ENCODE data around the gene C19orf12. TPM values are rescaled to one million over a fixed set of nuclear protein-coding genes. Genes with fewer than 3 reads are reported as not detected.

Gene C19orf12
- total RNA-seq, 1 donor from 2014 or later: 21.6 TPM

DNA sequence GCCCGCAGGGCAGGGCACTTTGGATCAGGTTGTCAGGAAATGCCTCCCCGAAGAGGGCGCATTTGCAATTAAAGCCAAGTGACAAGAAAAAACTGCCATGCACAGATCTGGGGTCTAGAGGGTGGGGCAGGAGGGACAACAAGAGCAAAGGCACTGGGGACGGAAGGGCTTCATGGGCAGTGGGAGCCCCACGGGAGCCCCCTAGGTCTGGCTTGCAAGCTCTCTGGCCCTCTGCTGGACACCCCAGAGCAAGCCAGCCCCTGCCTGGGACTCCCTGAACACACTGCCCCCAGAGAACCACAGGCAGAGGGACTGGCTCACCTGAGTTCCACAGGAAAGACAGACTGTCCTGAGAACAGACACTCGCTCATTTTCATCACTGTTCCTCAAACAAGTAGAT, 30.2 kb upstream of the C19orf12 start:
- no peak for ATAC-seq (ENCODE audit: low read depth)
- CTCF ChIA-PET: interaction anchor here (0.6 kb wide), 1 partner anchor 123 kb away, joined by 3 read pairs; no protein-coding TSS in a partner anchor
- no peak overlapping the region for H3K4me3 Mint-ChIP-seq
- DNase-seq: no peak
- H3K9me3 Mint-ChIP-seq: no peaks in the 10 kb centered on the region
- TF ChIP-seq, protein P1, sequence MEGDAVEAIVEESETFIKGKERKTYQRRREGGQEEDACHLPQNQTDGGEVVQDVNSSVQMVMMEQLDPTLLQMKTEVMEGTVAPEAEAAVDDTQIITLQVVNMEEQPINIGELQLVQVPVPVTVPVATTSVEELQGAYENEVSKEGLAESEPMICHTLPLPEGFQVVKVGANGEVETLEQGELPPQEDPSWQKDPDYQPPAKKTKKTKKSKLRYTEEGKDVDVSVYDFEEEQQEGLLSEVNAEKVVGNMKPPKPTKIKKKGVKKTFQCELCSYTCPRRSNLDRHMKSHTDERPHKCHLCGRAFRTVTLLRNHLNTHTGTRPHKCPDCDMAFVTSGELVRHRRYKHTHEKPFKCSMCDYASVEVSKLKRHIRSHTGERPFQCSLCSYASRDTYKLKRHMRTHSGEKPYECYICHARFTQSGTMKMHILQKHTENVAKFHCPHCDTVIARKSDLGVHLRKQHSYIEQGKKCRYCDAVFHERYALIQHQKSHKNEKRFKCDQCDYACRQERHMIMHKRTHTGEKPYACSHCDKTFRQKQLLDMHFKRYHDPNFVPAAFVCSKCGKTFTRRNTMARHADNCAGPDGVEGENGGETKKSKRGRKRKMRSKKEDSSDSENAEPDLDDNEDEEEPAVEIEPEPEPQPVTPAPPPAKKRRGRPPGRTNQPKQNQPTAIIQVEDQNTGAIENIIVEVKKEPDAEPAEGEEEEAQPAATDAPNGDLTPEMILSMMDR (IDR thresholded peaks at IDR 0.05): no peak
- H3K27me3 Mint-ChIP-seq: peaks cover 6% of the 10 kb centered on the region
- POLR2A ChIA-PET: no interaction called here
- no peak overlapping the region for H3K27ac Mint-ChIP-seq
- H3K4me1 Mint-ChIP-seq: no peaks in the 10 kb centered on the region
- intact Hi-C loops (cut with micrococcal nuclease): no loop called here
- H3K36me3 Mint-ChIP-seq (ENCODE audit: low read depth): no peaks in the 10 kb centered on the region

DNA sequence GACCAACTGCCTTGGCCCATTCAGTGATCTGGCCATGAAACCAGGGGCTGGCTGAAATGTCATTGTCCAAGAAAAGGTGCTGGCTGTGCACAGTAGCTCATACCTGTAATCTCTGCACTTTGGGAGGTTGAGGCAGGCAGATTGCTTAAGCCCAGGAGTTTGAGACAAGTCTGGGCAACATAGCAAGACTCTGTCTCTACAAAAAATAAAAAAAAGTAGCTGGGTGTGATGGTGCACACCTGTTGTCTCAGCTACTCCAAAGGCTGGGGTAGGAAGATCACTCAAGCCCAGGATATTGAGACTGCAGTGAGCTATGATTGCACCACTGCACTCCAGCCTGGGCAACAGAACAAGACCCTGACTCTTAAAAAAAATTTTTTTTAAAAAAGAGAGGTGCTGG, 28.6 kb upstream of the C19orf12 start:
- ChIA-PET POLR2A (no interaction called here), CTCF (interaction anchor here (1.4 kb wide), 1 partner anchor 13 kb away, joined by 6 read pairs; no protein-coding TSS in a partner anchor)
- Mint-ChIP-seq H3K4me3 (no peak overlapping the region), H3K4me1 (no peaks in the 10 kb centered on the region), H3K9me3 (no peaks in the 10 kb centered on the region), H3K27me3 (peaks cover 5% of the 10 kb centered on the region), H3K36me3 (ENCODE audit: low read depth) (no peaks in the 10 kb centered on the region), H3K27ac (no peak overlapping the region)
- ATAC-seq (ENCODE audit: low read depth) (no peak), DNase-seq (no peak)
- intact Hi-C loops (cut with micrococcal nuclease): no loop called here
- TF ChIP-seq, protein P1 (IDR thresholded peaks at IDR 0.05): no peak

DNA sequence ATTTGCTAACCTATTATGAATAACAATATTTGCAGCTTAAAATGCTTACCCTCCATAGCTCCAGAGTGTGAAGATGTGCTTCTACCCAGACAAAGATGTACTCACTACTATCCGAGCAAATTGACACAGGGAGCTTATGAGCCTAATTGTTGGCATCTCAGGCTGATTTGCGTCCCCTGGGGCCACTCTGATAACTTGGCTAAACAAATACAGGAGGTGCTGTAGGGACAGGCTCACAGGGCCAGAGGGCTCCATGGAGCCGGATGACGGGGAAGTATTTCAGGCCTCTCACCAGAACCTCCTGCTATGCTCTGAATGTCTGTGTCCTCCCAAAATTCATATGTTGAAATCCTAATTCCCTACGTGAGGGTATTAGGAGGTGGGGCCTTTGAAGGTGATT, 26.7 kb upstream of the C19orf12 start:
- no peak for ATAC-seq (ENCODE audit: low read depth)
- Mint-ChIP-seq H3K4me3 (no peak overlapping the region), H3K9me3 (no peaks in the 10 kb centered on the region), H3K36me3 (ENCODE audit: low read depth) (no peaks in the 10 kb centered on the region), H3K27me3 (peaks cover 10% of the 10 kb centered on the region), H3K4me1 (no peaks in the 10 kb centered on the region), H3K27ac (no peak overlapping the region)
- TF ChIP-seq, protein P1 (IDR thresholded peaks at IDR 0.05): no peak
- CTCF ChIA-PET: interaction anchor here (1.5 kb wide), 1 partner anchor 11 kb away, joined by 3 read pairs; no protein-coding TSS in a partner anchor
- intact Hi-C loops (cut with micrococcal nuclease): no loop called here
- no peak for DNase-seq
- POLR2A ChIA-PET: no interaction called here

DNA sequence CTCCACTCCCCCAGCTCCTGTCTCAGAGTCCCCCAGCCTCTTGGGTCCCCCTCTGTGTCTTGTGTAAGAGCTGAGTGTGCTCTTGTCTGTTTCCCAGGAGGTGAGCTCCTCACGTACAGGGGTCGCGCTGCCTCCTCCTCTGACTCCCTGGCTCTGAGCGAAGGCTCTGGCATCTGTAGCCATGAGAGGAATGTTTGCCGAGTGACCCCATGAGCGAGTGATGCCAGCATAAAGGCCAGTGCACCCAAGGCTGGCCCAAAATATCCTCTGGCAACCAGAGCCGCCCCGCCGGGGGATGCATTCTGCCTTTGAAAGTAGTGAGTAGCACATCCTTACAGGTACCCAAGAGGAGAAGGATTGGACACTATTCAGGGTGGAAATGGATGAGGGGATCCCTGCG, 26.2 kb upstream of the C19orf12 start:
- DNase-seq (no peak), ATAC-seq (ENCODE audit: low read depth) (no peak)
- Mint-ChIP-seq H3K4me3 (no peak overlapping the region), H3K4me1 (no peaks in the 10 kb centered on the region), H3K27me3 (peaks cover 10% of the 10 kb centered on the region), H3K36me3 (ENCODE audit: low read depth) (no peaks in the 10 kb centered on the region), H3K9me3 (no peaks in the 10 kb centered on the region), H3K27ac (no peak overlapping the region)
- intact Hi-C loops (cut with micrococcal nuclease): no loop called here
- ChIA-PET POLR2A (no interaction called here), CTCF (interaction anchor here (1.5 kb wide), 1 partner anchor 11 kb away, joined by 3 read pairs; no protein-coding TSS in a partner anchor)
- TF ChIP-seq, protein P1 (IDR thresholded peaks at IDR 0.05): no peak

DNA sequence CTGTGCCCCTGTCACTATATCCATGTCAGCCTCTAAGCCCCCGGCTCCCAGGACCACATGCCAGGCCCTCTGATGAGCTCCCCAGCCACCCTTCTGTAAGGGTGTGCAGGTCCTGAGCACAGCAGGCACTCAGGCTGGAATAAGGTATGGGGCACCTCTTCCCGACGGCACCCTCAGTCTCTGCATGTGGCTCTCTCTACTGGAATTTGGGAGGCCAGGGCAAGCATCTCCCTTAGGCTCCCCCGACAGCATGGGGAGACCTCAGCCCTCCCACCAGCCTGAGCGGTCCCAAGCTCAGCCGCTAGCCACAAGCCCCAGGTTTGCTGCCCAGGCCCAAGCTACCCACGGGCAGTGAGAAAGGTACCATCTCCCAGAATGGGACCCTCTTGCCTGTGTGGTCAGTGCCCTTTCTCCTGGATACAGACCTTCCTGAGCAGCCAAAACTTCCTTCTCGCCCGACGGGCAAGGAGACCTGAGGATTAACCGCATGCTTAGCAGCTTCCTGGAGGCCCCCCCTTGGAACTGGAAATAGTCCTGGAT, 22.5 kb upstream of the C19orf12 start:
- no peaks in the 10 kb centered on the region for H3K4me1 Mint-ChIP-seq
- intact Hi-C loops (cut with micrococcal nuclease): no loop called here
- ATAC-seq (ENCODE audit: low read depth) (no peak), DNase-seq (no peak)
- H3K27ac Mint-ChIP-seq: no peak overlapping the region
- H3K9me3 Mint-ChIP-seq: no peaks in the 10 kb centered on the region
- ChIA-PET POLR2A (no interaction called here), CTCF (interaction anchor here (1.3 kb wide), 1 partner anchor 22 kb away, joined by 4 read pairs; no protein-coding TSS in a partner anchor)
- TF ChIP-seq, protein P1 (IDR thresholded peaks at IDR 0.05): no peak
- no peak overlapping the region for H3K4me3 Mint-ChIP-seq
- no peaks in the 10 kb centered on the region for H3K36me3 Mint-ChIP-seq (ENCODE audit: low read depth)
- peaks cover 15% of the 10 kb centered on the region for H3K27me3 Mint-ChIP-seq

Data from activated B cell treated with CpG ODN at 0.5 μM for 24 hours (primary cell).